GM15510 (cell line): Measurements from ENCODE around the gene NTN3.

Experiments used
- POLR2A ChIP-seq: IDR thresholded peaks from 3 replicates; pipeline ENCODE4 v1.6.1; 2011; ENCODE audit warnings: borderline replicate concordance; ENCODE audit not compliant: insufficient read length; ENCODE audit errors: extremely low read depth

Gene NTN3

DNA sequence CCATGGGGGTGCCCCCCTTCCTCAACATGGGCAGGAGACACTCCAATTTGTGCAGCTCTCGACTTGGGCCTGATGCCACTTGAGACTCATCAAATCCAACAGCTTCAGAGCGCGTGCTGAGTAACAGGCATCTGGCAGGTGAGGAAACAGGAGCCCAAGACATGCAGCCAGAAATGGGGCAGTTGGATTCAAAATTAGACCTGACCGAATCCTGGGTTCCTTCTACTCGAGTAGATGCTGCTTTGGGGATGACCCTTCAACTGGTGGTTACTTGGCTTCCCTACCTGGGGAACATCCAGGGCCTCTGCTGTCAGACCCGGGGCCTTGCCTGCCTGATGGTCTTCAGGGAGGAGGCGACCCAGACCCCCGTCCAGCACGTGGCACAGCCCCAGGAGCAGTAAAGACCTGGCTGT is 488 bp upstream of the NTN3 start:
- no peak for TF ChIP-seq POLR2A

DNA sequence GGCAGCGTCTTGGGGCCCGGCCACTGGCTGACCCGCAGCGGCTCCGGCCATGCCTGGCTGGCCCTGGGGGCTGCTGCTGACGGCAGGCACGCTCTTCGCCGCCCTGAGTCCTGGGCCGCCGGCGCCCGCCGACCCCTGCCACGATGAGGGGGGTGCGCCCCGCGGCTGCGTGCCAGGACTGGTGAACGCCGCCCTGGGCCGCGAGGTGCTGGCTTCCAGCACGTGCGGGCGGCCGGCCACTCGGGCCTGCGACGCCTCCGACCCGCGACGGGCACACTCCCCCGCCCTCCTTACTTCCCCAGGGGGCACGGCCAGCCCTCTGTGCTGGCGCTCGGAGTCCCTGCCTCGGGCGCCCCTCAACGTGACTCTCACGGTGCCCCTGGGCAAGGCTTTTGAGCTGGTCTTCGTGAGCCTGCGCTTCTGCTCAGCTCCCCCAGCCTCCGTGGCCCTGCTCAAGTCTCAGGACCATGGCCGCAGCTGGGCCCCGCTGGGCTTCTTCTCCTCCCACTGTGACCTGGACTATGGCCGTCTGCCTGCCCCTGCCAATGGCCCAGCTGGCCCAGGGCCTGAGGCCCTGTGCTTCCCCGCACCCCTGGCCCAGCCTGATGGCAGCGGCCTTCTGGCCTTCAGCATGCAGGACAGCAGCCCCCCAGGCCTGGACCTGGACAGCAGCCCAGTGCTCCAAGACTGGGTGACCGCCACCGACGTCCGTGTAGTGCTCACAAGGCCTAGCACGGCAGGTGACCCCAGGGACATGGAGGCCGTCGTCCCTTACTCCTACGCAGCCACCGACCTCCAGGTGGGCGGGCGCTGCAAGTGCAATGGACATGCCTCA is 773 bp downstream of the NTN3 start:
- TF ChIP-seq POLR2A: no peak

DNA sequence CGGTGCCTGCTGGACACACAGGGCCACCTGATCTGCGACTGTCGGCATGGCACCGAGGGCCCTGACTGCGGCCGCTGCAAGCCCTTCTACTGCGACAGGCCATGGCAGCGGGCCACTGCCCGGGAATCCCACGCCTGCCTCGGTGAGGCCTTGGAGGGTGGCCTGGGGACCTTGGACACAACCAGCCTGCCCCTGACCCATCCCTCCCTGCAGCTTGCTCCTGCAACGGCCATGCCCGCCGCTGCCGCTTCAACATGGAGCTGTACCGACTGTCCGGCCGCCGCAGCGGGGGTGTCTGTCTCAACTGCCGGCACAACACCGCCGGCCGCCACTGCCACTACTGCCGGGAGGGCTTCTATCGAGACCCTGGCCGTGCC is 1.4 kb downstream of the NTN3 start:
- no peak for TF ChIP-seq POLR2A

DNA sequence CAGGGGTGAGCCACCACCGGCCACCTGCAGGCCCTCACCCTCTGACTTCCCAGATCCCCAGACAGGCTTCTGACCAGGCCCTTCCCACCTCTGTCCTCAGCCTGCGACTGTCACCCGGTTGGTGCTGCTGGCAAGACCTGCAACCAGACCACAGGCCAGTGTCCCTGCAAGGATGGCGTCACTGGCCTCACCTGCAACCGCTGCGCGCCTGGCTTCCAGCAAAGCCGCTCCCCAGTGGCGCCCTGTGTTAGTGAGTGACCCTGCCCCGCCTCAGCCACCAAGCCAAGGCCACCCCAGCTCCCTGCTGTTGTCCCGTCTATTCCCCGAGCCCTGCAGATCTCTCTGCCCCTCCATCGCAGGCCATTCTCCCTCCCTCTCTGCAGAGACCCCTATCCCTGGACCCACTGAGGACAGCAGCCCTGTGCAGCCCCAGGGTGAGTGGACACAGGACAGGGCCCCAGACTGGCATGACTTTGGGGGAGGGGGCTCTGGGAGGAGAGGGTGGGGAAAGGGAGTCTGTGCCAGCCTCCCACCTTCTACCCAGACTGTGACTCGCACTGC is 1.9 kb downstream of the NTN3 start:
- TF ChIP-seq POLR2A: no peak

DNA sequence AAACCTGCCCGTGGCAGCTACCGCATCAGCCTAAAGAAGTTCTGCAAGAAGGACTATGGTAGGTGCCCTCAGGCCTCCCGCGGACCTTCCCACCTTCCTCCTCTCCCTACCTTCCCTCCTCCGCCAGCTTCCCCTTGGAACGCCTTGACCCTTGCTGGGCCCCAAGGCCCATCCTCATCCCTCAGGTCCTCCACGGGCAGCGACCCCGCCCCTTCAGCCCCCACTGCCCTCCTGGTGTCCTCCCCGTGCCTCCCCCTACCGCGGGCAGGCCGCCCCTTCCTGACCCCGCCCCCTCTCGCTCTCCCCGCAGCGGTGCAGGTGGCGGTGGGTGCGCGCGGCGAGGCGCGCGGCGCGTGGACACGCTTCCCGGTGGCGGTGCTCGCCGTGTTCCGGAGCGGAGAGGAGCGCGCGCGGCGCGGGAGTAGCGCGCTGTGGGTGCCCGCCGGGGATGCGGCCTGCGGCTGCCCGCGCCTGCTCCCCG is 2.4 kb downstream of the NTN3 start:
- no peak for TF ChIP-seq POLR2A

- TF ChIP-seq POLR2A: no peak
Measured at GRCh38 chr16:2473999-2474876, 3.1 kb downstream of the NTN3 start.

- peak; percentile 91 for TF ChIP-seq POLR2A
Measured at GRCh38 chr16:2474877-2475412, 3.8 kb downstream of the NTN3 start, which contains the start of gene TBC1D24. Gene TBC1D24 (plus strand): TSS chr16:2475127. CDS start chr16:2496149, 21,022 bp downstream.

GRCh38 chr16:2475413-2476344 is 4.6 kb downstream of the NTN3 start:
- no peak for TF ChIP-seq POLR2A

GRCh38 chr16:2476345-2476720 is 5.2 kb downstream of the NTN3 start:
- no peak for TF ChIP-seq POLR2A

GRCh38 chr16:2476741-2477140 is 5.6 kb downstream of the NTN3 start:
- no peak for TF ChIP-seq POLR2A

GRCh38 chr16:2477327-2477726 is 6.2 kb downstream of the NTN3 start:
- no peak for TF ChIP-seq POLR2A

GRCh38 chr16:2478279-2478678 is 7.2 kb downstream of the NTN3 start:
- no peak for TF ChIP-seq POLR2A

- no peak for TF ChIP-seq POLR2A
Measured at GRCh38 chr16:2480948-2481347, 9.9 kb downstream of the NTN3 start.

DNA sequence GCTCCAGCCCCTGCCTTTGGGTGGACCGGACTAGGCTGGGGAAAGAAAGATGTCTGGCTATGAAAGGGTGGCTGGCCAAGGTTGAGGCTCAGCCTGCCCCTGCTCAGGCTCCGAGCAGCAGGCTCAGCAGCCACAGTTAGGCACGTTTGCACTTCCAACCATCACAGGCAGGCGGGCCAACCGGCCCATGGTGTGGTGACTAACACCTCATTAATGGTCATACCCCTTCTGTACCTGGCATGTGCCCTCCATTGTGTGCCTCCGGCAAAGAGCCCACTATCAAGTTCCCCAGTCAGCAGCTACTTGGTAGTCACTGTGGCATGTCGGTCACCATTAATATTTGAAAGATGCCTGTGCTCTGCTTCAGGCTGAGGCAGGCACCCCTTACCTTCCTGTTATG is 10.6 kb downstream of the NTN3 start:
- TF ChIP-seq POLR2A: no peak
